ENCODE results near the gene NIPAL4. TPM values are rescaled to one million over a fixed set of nuclear protein-coding genes. Genes with fewer than 3 reads are reported as not detected.
"Not testable (repeated sequence)": the region's sequence is repeated elsewhere in the genome, so short reads cannot be mapped to it uniquely, and the experiment has no call there.

The NIPAL4 gene
- total RNA-seq, 1 experiment from 2014 or later: not detected

GRCh38 chr5:157479612-157480510, 19.8 kb downstream of the NIPAL4 start:
- in situ Hi-C loops (cut with HindIII; ENCODE audit: low pct_unique_long_range_greater_than_20kb, low sequenced_read_pairs): loop anchor here (25.0 kb wide), 1 partner anchor 143 kb away; a partner anchor contains a TSS
- DNase-seq (ENCODE audit: low read depth): no peak

DNA sequence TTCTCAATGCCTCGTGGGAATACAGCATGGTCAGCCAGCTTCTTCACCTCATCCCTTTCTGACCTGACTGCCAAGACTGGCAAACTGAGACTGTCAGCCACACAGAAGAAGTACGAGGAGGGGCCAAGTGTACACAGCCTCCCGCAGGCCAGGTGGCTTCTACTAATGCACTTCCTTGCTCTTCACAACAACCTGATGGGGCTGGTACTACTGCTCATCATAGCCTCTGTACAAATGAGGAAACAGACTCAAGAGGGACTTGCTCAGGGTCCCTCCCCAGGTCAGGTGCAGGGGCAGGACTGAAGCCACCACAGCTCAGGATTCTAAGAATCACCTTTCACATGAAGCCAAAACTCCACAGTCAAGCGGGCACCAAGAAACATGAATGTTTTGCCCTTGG, 21.3 kb downstream of the NIPAL4 start:
- no peak for DNase-seq (ENCODE audit: low read depth)
- in situ Hi-C loops (cut with HindIII; ENCODE audit: low pct_unique_long_range_greater_than_20kb, low sequenced_read_pairs): loop anchor here (25.0 kb wide), 1 partner anchor 144 kb away; a partner anchor contains a TSS

- in situ Hi-C loops (cut with HindIII; ENCODE audit: low pct_unique_long_range_greater_than_20kb, low sequenced_read_pairs): loop anchor here (25.0 kb wide), 1 partner anchor 144 kb away; a partner anchor contains a TSS
- DNase-seq (ENCODE audit: low read depth): no peak
Measured at GRCh38 chr5:157481666-157482065, 21.7 kb downstream of the NIPAL4 start.

GRCh38 chr5:157482702-157483101, 22.7 kb downstream of the NIPAL4 start:
- in situ Hi-C loops (cut with HindIII; ENCODE audit: low pct_unique_long_range_greater_than_20kb, low sequenced_read_pairs): loop anchor here (25.0 kb wide), 1 partner anchor 145 kb away; a partner anchor contains a TSS
- DNase-seq (ENCODE audit: low read depth): not testable (repeated sequence)

DNA sequence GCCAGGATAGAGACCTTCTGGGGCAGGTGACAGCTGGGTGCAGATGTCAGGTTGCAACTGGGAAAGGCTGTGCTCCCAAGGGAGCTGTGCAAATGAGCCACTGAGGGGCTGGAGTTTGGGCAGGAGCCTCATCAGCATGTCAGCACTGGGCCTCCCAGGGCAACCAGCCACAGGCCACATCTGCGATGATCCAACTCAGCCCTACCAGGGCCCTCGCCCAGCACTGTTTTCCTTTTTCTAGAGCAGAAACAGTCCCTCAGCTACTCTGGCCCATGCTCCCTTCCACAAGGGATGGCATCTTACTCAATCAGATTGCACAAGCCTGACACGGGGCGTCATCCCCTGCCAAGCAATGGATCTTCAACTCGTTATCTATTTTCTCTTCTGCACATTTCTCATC, 24.8 kb downstream of the NIPAL4 start:
- DNase-seq (ENCODE audit: low read depth): no peak
- in situ Hi-C loops (cut with HindIII; ENCODE audit: low pct_unique_long_range_greater_than_20kb, low sequenced_read_pairs): loop anchor here (25.0 kb wide), 1 partner anchor 147 kb away; a partner anchor contains a TSS

DNA sequence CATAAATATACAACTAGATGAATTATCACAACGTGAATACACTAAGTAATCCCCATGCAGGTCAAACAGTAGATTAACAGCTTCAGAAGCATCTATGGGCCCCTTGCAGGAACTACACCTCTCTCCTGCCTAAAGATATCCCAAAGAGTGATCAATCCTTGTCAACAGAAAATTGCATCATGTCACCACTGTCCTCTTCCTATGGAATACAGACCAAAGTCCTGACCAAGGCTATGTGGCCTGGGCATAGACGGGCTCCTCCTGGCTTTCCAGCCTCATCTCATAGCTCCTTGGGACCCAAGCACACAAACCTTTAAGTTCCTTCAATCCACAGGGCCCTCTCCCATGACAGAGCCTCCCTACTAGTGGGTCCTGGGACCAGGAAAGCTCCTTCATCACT, 25.3 kb downstream of the NIPAL4 start:
- in situ Hi-C loops (cut with HindIII; ENCODE audit: low pct_unique_long_range_greater_than_20kb, low sequenced_read_pairs): loop anchor here (25.0 kb wide), 1 partner anchor 148 kb away; a partner anchor contains a TSS
- no peak for DNase-seq (ENCODE audit: low read depth)

DNA sequence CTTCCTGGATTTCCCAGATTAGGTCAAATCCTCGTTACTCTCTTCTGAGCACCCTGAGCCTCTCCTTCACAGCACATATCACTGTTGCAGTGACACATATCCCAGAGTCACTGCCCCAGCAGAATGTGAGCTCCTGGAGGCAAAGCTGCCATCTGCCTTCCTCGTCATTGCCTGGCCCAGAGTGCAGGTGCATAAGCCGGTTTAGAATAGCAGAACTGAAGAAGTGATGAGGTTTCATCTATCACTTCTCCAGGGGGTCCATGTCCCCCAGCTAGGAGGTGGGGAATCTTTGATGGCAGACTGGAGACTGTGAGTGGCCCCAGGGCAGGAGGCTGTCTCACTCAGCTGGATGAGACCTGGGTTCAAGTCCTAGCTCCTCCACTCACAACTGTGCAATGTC, 25.8 kb downstream of the NIPAL4 start:
- no peak for DNase-seq (ENCODE audit: low read depth)
- in situ Hi-C loops (cut with HindIII; ENCODE audit: low pct_unique_long_range_greater_than_20kb, low sequenced_read_pairs): loop anchor here (25.0 kb wide), 1 partner anchor 149 kb away; a partner anchor contains a TSS

DNA sequence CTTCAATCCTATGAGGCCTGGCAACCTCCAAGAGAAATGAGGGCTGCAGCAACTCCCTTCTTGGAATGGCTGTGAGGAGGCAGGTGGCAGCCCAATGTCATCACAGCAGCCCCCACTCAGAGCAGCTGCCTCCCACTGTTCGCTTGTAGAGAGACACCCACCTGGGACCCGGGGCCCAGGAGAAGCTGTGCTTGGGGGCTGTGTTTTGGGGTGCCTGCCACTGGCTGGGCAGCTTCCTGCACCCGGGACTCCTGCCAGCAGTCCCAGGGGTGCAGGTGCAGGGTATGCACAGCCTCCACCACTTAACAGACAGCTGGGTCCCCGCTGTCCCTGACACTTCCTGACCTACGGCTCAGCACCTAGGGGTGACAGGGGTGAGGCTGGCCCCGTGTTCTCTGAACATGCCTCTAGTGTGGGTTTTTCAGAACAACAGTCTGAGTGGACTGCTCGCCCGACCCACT, 26.2 kb downstream of the NIPAL4 start:
- no peak for DNase-seq (ENCODE audit: low read depth)
- in situ Hi-C loops (cut with HindIII; ENCODE audit: low pct_unique_long_range_greater_than_20kb, low sequenced_read_pairs): loop anchor here (25.0 kb wide), 1 partner anchor 149 kb away; a partner anchor contains a TSS

- in situ Hi-C loops (cut with HindIII; ENCODE audit: low pct_unique_long_range_greater_than_20kb, low sequenced_read_pairs): loop anchor here (25.0 kb wide), 1 partner anchor 150 kb away; a partner anchor contains a TSS
- DNase-seq (ENCODE audit: low read depth): no peak
Measured at GRCh38 chr5:157486861-157487260, 26.8 kb downstream of the NIPAL4 start.

DNA sequence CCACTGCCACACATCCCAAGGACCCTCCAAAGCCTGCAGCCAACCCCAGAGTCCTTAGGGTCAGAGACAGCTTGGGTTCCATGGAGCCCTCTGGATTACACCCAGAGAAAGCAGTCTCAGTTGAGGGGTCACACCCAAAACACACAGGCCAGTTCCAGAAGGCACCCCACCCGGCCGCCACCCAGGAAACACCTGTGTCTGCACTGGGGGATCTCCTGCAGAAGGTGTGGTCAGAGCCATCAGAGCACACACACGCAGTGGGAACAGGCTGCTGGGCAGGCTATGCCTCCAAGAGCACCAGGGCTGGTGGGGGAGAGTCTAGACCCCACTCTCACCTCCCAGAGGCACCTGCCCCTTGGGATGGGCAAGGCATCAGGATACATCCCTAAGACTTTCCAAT, 27.3 kb downstream of the NIPAL4 start:
- DNase-seq (ENCODE audit: low read depth): no peak
- in situ Hi-C loops (cut with HindIII; ENCODE audit: low pct_unique_long_range_greater_than_20kb, low sequenced_read_pairs): loop anchor here (25.0 kb wide), 1 partner anchor 150 kb away; a partner anchor contains a TSS

DNA sequence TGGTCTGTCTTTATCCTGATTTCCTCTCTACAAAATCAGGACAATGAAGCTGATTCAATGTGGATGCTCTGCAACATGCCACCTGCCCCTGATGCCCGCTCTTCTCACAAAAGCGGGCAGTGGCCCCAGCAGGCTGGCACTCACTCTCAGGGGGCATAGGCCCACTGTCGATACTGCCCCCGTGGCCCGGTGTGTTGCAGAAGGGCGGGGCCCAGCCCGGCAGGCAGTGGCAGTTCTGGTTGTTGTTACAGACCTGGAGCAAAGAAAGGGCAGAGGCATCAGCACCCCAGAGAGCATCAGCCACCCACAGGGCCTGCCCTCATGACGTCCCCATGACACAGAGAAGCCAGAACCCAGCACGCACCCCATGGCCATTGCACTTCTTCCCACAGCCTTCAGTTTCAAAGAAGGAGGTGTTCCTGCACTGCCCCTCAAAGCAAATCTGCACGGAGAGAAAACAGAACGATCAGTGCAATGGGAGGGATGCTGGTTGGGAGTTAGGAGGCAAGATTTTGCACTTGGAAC, 31.5 kb downstream of the NIPAL4 start:
- DNase-seq (ENCODE audit: low read depth): no peak
- in situ Hi-C loops (cut with HindIII; ENCODE audit: low pct_unique_long_range_greater_than_20kb, low sequenced_read_pairs): loop anchor here (25.0 kb wide), 1 partner anchor 154 kb away; a partner anchor contains a TSS

DNA sequence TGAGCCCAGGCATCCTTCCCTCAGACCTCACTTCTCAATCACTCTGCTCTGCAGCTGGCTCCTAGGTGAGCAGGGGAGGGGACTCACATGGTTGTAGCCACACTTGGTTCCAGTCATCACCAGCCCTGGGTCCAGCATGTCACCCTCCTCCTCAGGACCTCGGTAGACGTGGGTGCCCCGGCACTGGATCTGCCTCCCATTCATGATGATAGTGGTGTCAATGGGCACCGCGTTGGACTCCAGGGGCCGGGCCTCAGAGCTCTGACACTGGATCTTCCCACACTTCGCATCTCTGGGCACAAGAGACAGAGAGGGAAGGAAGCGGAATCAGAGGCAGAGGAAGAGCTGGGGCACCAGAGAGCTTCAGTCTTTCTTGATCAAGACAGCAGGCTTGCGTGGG, 32.9 kb downstream of the NIPAL4 start:
- DNase-seq (ENCODE audit: low read depth): no peak
- in situ Hi-C loops (cut with HindIII; ENCODE audit: low pct_unique_long_range_greater_than_20kb, low sequenced_read_pairs): loop anchor here (25.0 kb wide), 1 partner anchor 156 kb away; a partner anchor contains a TSS

DNA sequence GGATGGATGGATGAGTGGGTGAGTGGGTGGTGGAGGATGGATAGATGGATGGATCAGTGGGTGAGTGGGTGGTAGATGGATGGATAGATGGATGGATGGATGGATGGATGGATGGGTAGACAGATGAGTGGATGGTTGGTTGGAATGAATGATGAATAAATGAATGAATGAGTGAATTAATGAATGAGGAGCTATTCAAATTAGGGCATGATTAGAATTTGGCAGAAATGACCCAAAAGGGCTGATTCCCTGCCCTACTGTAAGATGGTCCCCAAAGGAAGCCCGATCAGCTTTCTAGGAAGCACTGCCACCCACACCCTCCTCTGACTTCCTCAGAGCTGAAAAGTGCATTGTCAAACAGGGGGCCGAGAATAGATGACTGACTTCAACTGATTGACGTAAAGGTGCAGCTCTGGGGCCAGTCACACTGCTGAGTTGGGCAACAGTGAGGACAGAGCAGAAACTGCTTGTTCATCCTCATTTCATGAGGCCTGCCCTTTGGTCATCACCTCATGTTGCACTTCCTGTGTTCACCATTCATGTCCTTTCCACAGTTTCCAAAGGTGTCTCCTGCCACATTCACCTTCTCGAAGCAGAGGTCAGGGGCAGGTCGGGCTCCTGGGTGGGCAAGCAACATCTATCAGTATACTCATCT, 34.3 kb downstream of the NIPAL4 start:
- no peak for DNase-seq (ENCODE audit: low read depth)
- in situ Hi-C loops (cut with HindIII; ENCODE audit: low pct_unique_long_range_greater_than_20kb, low sequenced_read_pairs): loop anchor here (25.0 kb wide), 1 partner anchor 157 kb away; a partner anchor contains a TSS

GRCh38 chr5:157496864-157497263, 36.9 kb downstream of the NIPAL4 start:
- DNase-seq (ENCODE audit: low read depth): no peak

DNA sequence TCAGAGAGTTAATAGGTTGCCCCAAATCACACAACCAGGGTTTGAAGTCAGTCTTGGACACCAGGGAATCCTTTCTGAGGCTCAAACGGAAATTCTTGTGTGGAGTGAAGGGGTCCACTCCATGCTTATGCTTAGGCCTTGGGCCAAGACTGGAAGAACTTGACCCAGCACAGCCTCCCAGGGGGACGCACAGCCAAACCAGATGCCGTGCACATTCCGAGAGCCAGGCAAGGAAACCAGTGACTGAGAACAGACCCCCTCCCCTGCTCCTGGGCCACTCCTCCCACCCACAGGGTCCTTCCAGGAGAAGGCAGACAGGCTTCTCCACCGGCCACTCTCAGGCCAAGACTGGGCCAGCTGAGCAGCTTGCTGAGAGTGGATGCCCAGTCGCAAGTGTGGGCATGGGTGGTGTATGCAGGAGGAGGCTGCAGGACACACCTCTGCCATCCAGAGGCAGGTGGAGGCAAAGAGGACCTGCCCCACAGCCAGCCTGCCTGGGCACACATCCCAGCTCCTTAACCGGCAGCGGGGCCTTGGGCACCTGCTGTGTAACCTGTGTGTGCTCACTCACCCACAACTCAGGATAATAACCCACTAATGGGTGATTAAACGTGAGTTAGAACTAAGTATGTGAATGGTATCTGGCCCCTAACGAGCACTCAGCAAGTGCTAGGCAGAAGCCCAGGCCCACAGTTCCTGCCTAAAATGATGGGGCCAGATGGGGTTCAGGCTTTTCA, 38.0 kb downstream of the NIPAL4 start:
- DNase-seq (ENCODE audit: low read depth): no peak
- in situ Hi-C loops (cut with HindIII; ENCODE audit: low pct_unique_long_range_greater_than_20kb, low sequenced_read_pairs): loop anchor here (25.0 kb wide), 1 partner anchor 161 kb away; a partner anchor contains a TSS

More at GRCh38 chr5:157496864-157497263, 36.9 kb downstream of the NIPAL4 start:
- in situ Hi-C loops (cut with HindIII; ENCODE audit: low pct_unique_long_range_greater_than_20kb, low sequenced_read_pairs): loop anchor here (25.0 kb wide), 1 partner anchor 160 kb away; a partner anchor contains a TSS

- no peak for DNase-seq (ENCODE audit: low read depth)
- in situ Hi-C loops (cut with HindIII; ENCODE audit: low pct_unique_long_range_greater_than_20kb, low sequenced_read_pairs): no loop called here
Measured at GRCh38 chr5:157502143-157502647, 42.2 kb downstream of the NIPAL4 start.

GRCh38 chr5:157504053-157504452, 44.0 kb downstream of the NIPAL4 start:
- DNase-seq (ENCODE audit: low read depth): no peak
- in situ Hi-C loops (cut with HindIII; ENCODE audit: low pct_unique_long_range_greater_than_20kb, low sequenced_read_pairs): no loop called here

Measured in Caki2 (cell line).